GM10847 (cell line): ENCODE data around the gene SPACA6.
"Not testable (repeated sequence)": the region's sequence is repeated elsewhere in the genome, so short reads cannot be mapped to it uniquely, and the experiment has no call there.

Experiments used
- POLR2A ChIP-seq: IDR thresholded peaks from 2 replicates; pipeline ENCODE4 v1.6.1; 2011; ENCODE audit not compliant: insufficient read length; ENCODE audit errors: extremely low read depth

SPACA6 gene, protein sequence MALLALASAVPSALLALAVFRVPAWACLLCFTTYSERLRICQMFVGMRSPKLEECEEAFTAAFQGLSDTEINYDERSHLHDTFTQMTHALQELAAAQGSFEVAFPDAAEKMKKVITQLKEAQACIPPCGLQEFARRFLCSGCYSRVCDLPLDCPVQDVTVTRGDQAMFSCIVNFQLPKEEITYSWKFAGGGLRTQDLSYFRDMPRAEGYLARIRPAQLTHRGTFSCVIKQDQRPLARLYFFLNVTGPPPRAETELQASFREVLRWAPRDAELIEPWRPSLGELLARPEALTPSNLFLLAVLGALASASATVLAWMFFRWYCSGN

DNA sequence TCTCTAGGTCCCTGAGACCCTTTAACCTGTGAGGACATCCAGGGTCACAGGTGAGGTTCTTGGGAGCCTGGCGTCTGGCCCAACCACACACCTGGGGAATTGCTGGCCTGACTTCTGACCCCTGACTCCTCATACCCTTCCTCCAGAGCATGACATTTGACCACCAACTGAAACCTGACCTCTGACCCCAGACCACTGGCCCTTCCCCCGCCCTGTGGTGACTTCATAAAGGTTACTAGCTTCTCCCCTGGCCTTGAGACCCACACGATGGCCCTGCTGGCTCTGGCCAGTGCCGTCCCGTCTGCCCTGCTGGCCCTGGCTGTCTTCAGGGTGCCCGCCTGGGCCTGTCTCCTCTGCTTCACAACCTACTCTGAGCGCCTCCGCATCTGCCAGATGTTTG, at the start of gene SPACA6:
SPACA6 (plus strand) TSS at position 71 of the 400 bp plus-strand sequence; CDS start at position 268, 197 bp downstream.
- no peak for TF ChIP-seq POLR2A

DNA sequence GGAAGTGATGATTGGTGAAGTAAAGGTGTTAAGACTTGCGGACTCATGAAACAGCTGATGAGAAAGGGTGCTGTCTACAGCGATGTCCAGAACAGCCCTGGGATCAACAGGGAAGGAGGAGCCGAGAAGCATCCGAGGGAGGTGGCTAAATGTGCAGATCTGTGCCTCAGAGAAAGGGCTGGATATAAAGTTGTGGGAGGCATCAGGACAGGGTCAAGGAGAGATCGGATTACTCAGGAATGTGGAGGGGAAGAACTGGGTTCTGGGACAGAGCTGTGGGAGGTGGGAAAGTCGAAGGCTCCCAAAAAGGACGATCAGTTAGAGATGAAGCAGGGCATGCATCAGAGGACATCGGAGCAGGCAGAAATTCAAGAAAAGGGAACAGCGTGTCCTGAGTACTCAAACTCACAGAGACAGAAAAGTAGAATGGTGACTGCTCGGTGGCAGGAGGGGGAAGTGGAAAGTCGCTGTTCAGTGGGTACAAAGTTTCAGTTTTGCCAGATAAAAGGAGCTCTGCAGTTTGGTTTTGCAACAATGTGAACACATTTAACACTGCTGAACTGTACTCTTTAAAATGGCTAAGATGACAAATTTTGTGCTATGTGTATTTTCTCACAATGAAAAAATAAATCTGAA, 48.4 kb upstream of the SPACA6 start:
- no peak for TF ChIP-seq POLR2A

DNA sequence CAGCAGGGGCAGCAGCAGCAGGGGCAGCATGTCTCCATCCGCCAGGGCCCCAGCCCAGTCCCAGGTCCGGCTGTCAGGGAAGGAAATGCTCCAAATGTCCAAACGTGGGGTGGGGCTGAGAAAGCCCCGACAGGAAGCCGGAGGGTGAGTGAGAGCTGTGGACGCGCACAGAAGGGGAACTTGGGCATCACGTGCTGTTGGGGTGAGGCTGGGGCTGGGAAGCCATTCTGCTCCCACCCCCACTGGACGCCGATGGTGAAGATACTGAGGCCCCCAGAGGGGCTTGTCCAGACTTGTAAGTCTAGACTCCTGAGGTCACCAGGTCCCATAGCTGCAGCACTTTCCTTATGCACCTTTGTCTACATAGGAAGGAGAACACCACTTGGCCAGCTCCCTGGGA, 46.4 kb upstream of the SPACA6 start, which contains the start of gene SIGLEC14:
SIGLEC14 (minus strand) TSS at position 96 of the 400 bp plus-strand sequence; CDS start at position 30, 66 bp downstream.
- TF ChIP-seq POLR2A, result not testable (repeated sequence)

DNA sequence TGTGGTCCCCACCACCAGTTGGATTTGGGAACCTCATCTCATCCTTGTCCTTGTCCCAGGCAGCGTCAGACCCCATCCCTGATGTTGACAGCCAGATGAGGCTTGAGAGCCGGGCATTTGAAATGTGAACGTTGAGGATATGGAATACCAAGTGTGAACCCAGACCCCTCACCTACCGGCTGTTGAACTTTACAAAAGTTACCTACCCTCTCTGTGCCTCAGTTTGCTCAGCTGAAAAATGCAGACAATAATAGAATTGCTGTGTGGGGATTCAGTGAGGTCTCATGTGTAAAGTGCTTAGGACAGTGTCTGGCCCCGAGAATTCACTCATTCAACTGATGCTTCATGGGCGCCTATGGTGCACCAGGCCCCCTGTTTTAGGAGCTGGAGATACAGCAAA, 45.8 kb upstream of the SPACA6 start:
- TF ChIP-seq POLR2A, result no peak

DNA sequence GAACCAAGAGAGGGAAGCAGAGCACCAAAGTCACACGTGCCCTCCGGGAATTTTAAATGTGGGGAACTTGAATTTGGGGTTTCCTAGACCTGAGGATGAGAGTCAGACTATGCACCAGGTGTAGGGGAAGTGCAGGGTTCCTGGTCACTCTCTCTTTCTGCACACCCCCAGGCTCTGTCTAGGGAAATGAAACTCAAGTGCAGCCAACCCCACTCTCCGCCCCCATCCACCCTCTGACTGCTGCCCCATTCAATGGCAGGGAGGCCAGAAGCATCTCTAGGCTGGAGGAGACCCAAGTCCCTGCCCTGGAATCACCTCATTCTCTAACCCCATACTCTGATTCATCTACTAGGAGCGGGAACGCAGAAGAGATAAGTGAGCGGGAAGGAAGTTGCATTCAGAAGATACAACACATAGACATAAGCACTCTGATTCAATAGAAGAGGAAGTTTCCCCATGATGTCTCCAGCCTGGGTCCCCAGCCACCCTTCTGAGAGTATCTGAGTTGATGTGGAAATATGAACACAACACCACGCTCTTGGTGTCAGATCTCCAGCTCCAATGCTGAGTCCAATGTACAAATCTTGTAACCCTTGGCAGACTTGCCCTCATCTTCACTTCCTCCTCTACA, 41.8 kb upstream of the SPACA6 start:
- TF ChIP-seq POLR2A, result no peak

DNA sequence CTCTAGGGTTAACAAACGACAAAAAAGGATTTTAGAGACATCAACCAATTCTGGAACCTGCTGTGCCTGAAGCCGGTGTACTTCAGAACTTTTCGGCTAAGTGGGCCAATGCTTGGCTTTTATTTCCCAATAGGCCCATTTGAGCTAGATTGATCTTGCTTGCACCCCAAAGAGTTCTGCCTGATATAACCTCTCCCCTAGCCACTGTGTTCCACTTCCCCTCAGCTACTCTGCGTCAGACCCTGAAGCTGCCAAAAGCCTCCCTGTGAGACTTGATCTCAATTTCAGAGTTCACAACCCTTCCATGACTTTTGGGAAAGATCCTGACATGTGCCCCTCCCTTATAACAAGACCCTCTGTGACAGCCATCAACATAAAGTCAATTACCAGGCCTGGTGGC, 40.9 kb upstream of the SPACA6 start:
- TF ChIP-seq POLR2A, result no peak

DNA sequence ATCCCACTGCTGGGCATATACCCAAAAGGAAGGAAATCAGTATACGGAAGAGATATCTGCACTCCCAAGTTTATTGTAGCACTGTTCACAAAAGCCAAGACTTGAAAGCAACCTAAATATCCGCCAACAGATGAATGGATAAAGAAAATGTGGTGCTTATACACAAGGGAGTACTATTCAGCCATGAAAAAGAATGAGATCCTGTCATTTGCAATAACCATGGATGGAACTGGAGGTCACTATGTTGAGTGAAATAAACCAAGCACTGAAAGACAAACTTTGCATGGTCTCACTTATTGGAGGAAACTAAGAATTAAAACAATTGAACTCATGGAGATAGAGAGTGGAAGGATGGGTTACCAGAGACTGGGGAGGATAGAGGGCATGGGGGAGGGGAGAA, 40.0 kb upstream of the SPACA6 start:
- TF ChIP-seq POLR2A, result no peak

DNA sequence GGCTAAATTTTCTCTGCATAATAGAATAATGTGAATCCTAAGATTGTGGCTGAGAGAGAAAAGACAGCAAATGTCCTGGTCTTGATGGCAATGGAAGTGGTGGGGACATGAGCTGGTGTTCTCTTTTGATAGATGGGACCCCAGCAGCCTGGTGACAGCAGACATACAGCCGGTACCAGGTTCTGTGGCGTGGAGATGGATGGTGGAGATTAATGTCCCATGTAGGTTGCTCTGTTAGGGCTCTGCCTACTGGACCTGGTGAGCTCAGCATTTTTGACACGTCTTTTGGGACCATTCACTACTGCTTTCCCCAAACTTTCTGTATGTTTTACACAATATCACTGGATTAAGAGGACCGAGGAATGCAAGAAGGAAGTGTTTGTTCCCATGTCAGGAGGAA, 38.3 kb upstream of the SPACA6 start:
- TF ChIP-seq POLR2A, result no peak

DNA sequence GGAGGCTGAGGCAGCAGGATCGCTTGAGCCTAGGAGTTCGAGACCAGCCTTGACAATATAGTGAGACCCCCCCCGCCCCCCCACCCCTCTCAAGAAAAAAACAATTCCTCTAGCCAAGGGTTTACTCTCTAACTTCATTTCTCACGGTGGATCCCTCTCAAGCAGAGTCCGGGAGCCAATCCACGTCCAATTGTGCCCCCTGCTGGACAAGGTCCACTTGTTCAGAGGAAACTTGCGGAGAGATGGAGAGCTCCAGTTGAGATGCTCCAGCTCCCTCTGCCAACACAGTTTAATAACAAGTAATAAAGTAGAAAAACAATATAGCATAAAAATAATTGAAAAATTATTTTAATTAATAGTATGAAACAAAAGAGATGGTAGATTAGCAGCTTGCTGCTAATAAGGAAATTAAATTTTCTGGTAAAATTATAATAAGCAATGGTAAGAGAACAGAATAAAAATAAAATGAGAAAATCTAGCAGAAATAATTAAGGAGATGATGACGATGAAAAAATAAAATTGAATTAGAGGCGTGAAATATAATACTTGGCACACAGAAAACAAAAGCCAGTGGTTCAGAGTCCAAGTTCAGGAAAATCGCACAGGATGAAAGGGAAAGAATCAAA, 32.0 kb upstream of the SPACA6 start:
- TF ChIP-seq POLR2A, result no peak

DNA sequence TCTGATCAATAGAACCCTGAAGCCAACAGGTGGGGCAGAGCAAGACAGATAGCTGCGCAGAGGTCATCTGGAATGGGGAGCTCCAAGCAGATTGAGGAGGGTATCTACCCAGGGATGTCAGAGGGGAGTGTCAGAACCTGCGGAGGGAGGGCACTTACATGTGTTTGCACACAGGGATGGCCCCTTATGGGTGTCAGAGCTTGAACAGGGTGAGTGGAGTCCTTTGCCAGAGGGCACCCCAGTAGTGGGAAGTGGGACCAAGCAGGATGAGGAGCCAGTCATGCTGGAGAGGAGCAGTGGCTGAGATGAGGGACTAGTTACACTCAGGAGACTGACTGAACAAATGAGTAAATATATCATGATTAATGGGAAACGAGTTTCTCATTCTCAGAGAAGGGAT, 29.5 kb upstream of the SPACA6 start:
- no peak for TF ChIP-seq POLR2A

DNA sequence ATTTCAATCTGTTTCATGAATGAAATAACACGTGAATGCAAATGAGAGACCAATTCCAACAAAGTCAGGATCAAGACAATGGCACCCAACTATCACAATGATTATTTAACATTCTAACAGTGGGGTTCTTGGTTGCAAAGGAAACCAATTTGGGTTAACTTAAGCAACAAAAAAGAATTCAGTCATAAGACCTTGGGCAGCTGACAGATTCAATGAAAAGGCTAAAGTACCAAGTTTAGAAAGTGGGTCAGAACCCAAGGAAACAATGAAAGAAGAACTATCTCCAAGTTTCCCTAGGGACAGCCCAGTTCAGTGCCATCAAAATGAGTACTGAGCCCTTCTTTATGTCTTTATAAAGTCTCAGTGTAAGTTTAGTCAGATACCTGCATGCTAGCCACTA, 29.0 kb upstream of the SPACA6 start:
- TF ChIP-seq POLR2A, result no peak

DNA sequence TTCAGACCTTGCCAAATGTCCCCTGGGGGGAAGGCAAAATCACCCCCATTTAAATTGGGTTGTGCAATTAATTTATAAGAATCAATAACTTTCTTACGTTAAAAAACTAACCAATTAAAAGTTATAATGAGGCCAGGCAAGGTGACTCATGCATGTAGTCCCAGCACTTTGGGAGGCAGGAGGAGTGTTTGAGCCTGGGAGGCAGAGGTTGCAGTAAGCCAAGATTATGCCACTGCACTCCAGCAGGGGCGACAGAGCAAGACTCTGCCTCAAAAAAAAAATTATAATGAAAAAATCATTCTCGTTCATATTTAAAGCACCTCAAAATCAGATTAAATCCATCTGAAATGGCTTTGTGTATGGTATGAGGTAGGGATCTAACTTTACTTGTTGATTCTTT, 28.1 kb upstream of the SPACA6 start:
- no peak for TF ChIP-seq POLR2A

DNA sequence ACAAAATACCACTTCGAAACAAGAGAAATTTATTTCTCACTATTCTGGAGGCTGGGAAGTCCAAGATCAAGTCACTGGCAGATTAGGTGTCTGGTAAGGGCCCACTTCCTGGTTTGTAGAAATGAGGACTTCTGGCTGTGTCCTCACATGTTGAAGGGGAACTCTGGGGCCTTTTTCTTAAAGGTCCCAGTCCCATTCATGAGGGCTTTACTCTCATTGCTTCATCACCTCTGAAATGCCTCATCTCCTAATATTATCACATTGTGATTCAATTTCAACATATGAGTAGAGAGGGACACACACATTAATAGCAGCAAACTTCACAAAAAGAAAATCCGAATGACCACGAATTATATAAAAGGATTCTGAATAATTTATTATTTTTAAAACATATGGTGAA, 24.9 kb upstream of the SPACA6 start:
- no peak for TF ChIP-seq POLR2A

DNA sequence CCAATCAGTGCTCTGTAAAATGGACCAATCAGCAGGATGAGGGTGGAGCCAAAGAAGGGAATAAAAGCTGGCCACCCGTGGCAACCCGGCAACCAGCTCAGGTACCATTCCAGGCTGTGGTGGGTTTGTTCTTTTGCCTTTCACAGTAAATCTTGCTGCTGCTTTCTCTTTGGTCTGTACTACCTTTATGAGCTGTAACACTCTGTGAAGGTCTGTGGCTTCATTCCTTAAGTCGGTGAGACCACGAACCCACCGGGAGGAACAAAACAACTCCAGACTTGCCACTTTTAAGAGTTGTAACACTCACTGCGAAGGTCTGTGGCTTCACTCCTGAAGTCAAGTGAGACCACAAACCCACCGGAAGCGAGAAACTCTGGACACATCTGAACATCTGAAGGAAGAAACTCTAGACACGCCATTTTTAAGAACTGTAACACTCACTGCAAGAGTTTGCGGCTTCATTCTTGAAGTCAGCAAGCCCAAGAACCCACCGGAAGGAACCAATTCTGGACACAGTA, 16.5 kb upstream of the SPACA6 start:
- no peak for TF ChIP-seq POLR2A

DNA sequence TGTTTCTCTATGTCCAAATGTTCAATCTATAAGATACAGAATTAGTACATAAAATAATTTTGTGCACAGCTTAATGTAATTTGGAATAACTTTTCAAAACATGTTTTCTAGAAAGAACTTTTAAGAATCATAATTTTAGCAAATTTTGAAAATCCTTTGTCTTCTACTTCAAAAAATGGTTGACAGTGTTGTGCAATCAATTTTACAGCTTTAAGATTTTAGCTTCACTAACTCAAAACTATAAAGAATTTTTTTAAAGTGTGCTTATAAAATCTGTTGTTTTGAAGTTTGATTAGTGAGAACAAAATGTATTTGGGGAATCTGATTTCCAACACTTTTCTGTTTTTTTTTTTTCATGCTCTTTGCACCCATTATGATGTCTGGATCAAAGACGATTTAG, 12.7 kb upstream of the SPACA6 start:
- TF ChIP-seq POLR2A, result no peak
